Measurements from ENCODE around the gene ARL3.

ARL3 gene

GRCh38 chr10:102665904-102666509 is 48.2 kb downstream of the ARL3 start:
- H3K36me3 ChIP-seq (ENCODE audit: control insufficient read depth, low read length), result no peaks in the 10 kb centered on the region
- H3K4me3 ChIP-seq (ENCODE audit: low read length), result no peak overlapping the region
- H4K20me1 ChIP-seq (ENCODE audit: control insufficient read depth, insufficient read depth, low read depth, low read length), result no peaks in the 10 kb centered on the region
- H3K4me1 ChIP-seq (ENCODE audit: control insufficient read depth, low read length), result peaks cover 13% of the 10 kb centered on the region
- no peaks in the 10 kb centered on the region for H3K9me2 ChIP-seq (replicated peaks; ENCODE audit: control insufficient read depth, low read length)
- no peak overlapping the region for H3K27ac ChIP-seq (ENCODE audit: low read depth, low read length)
- no peaks in the 10 kb centered on the region for H3K27me3 ChIP-seq (ENCODE audit: control insufficient read depth, low read length)
- 0 out of 2 replicates have a peak, but pooled peaks cover 7% of the 10 kb centered on the region for H3F3A ChIP-seq (ENCODE audit: control insufficient read depth, insufficient read depth)
- H3K79me2 ChIP-seq (ENCODE audit: control insufficient read depth, low read length), result no peaks in the 10 kb centered on the region
- H3K9me3 ChIP-seq (ENCODE audit: control insufficient read depth, insufficient read depth, low read length), result no peaks in the 10 kb centered on the region
- TF ChIP-seq EZH2phosphoT487 (IDR thresholded peaks at IDR 0.05; ENCODE audit: borderline replicate concordance, low read length), result no peak
- H3K4me2 ChIP-seq (ENCODE audit: low read length), result no peak overlapping the region

GRCh38 chr10:102661658-102662028 is 52.6 kb downstream of the ARL3 start:
- no peaks in the 10 kb centered on the region for H3K9me2 ChIP-seq (replicated peaks; ENCODE audit: control insufficient read depth, low read length)
- H3K36me3 ChIP-seq (ENCODE audit: control insufficient read depth, low read length), result peaks cover 21% of the 10 kb centered on the region
- H4K20me1 ChIP-seq (ENCODE audit: control insufficient read depth, insufficient read depth, low read depth, low read length), result no peaks in the 10 kb centered on the region
- peak overlapping the region; percentile 59; the same call in 1 of the 2 replicates for H3K4me3 ChIP-seq (ENCODE audit: low read length)
- peaks cover 45% of the 10 kb centered on the region for H3K4me1 ChIP-seq (ENCODE audit: control insufficient read depth, low read length)
- no peaks in the 10 kb centered on the region for H3K9me3 ChIP-seq (ENCODE audit: control insufficient read depth, insufficient read depth, low read length)
- no peaks in the 10 kb centered on the region for H3K79me2 ChIP-seq (ENCODE audit: control insufficient read depth, low read length)
- peak overlapping the region; percentile 58 for H3K27ac ChIP-seq (ENCODE audit: low read depth, low read length)
- peak overlapping the region; percentile 80 for H3K4me2 ChIP-seq (ENCODE audit: low read length)
- no peaks in the 10 kb centered on the region for H3K27me3 ChIP-seq (ENCODE audit: control insufficient read depth, low read length)
- TF ChIP-seq CTCF (IDR thresholded peaks at IDR 0.05; ENCODE audit: low read depth, low read length, poor library complexity, severe bottlenecking), result no peak
- peaks cover 11% of the 10 kb centered on the region; the same call in 1 of the 2 replicates for H3F3A ChIP-seq (ENCODE audit: control insufficient read depth, insufficient read depth)

DNA sequence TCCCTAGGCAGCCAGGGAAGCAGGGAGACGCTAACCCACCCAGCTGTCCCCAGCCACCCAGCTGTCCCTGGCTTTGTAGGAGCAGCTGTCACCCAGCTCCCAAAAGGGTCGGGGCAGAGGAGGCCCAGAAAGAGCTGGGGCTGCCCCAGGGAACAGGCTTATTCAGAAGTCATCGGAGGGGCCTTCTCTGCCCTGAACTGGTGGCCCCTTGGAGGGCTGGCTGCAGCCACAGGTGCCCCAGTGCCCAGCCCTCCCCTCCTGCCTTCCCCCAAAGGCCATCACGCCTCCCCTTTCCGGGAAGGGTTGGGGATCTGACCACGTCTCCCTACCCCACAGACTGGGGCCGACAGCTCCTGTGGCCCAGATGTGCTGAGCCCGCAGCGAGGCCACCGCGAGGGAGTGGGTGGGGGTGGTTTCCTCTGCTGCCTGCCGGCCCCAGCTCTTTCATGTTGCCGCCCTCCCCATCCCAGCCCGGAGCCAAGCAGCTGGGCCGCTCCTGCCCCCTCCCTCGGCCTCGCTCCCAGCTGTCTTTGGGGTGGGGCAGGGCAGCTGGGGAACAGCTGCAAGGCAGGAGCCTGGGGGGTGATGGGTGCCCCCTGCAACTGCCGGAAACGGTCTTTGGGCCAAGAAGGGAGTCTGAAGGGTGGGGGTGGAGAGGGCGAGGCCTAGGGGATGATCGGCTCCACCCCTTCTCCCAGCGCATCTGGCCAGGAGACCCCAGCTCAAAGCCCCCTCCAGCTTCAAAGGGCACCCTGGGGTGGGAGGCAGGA is 53.1 kb downstream of the ARL3 start:
- Histone ChIP-seq H3K36me3 (ENCODE audit: control insufficient read depth, low read length) (peaks cover 27% of the 10 kb centered on the region), H3K4me3 (ENCODE audit: low read length) (peak overlapping the region; percentile 59), H3K4me1 (ENCODE audit: control insufficient read depth, low read length) (peaks cover 45% of the 10 kb centered on the region), H3K4me2 (ENCODE audit: low read length) (peak overlapping the region; percentile 80), H3K9me3 (ENCODE audit: control insufficient read depth, insufficient read depth, low read length) (no peaks in the 10 kb centered on the region), H3K9me2 (replicated peaks; ENCODE audit: control insufficient read depth, low read length) (no peaks in the 10 kb centered on the region), H3F3A (ENCODE audit: control insufficient read depth, insufficient read depth) (peaks cover 11% of the 10 kb centered on the region; the same call in 1 of the 2 replicates), H3K79me2 (ENCODE audit: control insufficient read depth, low read length) (no peaks in the 10 kb centered on the region), H3K27ac (ENCODE audit: low read depth, low read length) (peak overlapping the region; percentile 58), H3K27me3 (ENCODE audit: control insufficient read depth, low read length) (no peaks in the 10 kb centered on the region), H4K20me1 (ENCODE audit: control insufficient read depth, insufficient read depth, low read depth, low read length) (no peaks in the 10 kb centered on the region)
- TF ChIP-seq CTCF (IDR thresholded peaks at IDR 0.05; ENCODE audit: low read depth, low read length, poor library complexity, severe bottlenecking), result no peak
- TF ChIP-seq EZH2phosphoT487 (IDR thresholded peaks at IDR 0.05; ENCODE audit: borderline replicate concordance, low read length), result no peak

DNA sequence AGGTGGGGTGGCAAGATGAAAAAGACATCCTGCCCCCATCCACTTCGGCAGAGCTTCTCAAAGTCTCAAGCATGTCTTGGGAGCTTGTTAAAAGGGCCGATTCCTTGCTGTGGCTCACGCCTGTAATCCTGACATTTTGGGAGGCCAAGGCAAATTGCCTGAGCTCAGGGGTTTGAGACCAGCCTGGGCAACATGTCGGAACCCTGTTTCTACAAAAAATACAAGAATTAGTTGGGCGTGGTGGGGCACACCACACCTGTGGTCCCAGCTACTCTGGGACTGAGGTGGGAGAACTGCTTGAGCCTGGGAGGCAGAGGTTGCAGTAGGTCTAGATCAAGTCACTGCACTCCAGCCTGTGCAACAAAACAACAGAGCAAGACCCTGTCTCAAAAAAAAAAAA is 55.4 kb downstream of the ARL3 start:
- TF ChIP-seq CTCF (IDR thresholded peaks at IDR 0.05; ENCODE audit: low read depth, low read length, poor library complexity, severe bottlenecking) (no peak), EZH2phosphoT487 (IDR thresholded peaks at IDR 0.05; ENCODE audit: borderline replicate concordance, low read length) (no peak)
- no peak overlapping the region for H3K27ac ChIP-seq (ENCODE audit: low read depth, low read length)
- H3K79me2 ChIP-seq (ENCODE audit: control insufficient read depth, low read length), result peaks cover 12% of the 10 kb centered on the region
- no peaks in the 10 kb centered on the region for H3K27me3 ChIP-seq (ENCODE audit: control insufficient read depth, low read length)
- H3K4me1 ChIP-seq (ENCODE audit: control insufficient read depth, low read length), result peaks cover 44% of the 10 kb centered on the region
- H3K4me2 ChIP-seq (ENCODE audit: low read length), result no peak overlapping the region
- peaks cover 48% of the 10 kb centered on the region for H3K36me3 ChIP-seq (ENCODE audit: control insufficient read depth, low read length)
- H3K4me3 ChIP-seq (ENCODE audit: low read length), result no peak overlapping the region
- no peaks in the 10 kb centered on the region for H3K9me2 ChIP-seq (replicated peaks; ENCODE audit: control insufficient read depth, low read length)
- no peaks in the 10 kb centered on the region for H3K9me3 ChIP-seq (ENCODE audit: control insufficient read depth, insufficient read depth, low read length)
- H4K20me1 ChIP-seq (ENCODE audit: control insufficient read depth, insufficient read depth, low read depth, low read length), result no peaks in the 10 kb centered on the region
- H3F3A ChIP-seq (ENCODE audit: control insufficient read depth, insufficient read depth), result peaks cover 7% of the 10 kb centered on the region; the same call in 1 of the 2 replicates
